Testis (tissue), 5 donors: Measurements from ENCODE around the gene CFAP44. TPM values are rescaled to one million over a fixed set of nuclear protein-coding genes. Genes with fewer than 3 reads are reported as not detected.
"Not testable (repeated sequence)": the region's sequence is repeated elsewhere in the genome, so short reads cannot be mapped to it uniquely, and the experiment has no call there.

ENCODE experiments used
- DNase-seq: peaks from one replicate; pipeline ENCODE4 v3.0.0-alpha.2; 2019
- H3K27ac ChIP-seq, 2 donors: fragments of 200-600 bp; sonication (generic); one replicate each; pipeline ENCODE4 v1.5.1; 2019
- H3K27me3 ChIP-seq: fragments of 200-600 bp; sonication (generic); one replicate; pipeline ENCODE4 v1.5.1; 2019
- H3K36me3 ChIP-seq: fragments of 200-600 bp; sonication (generic); one replicate; pipeline ENCODE4 v1.5.1; 2017; ENCODE audit warnings: low read depth; ENCODE audit errors: missing control alignments
- H3K4me1 ChIP-seq: fragments of 200-600 bp; sonication (generic); one replicate; pipeline ENCODE4 v1.5.1; 2019
- H3K4me3 ChIP-seq, 2 donors: fragments of 200-600 bp; sonication (generic); one replicate each; pipeline ENCODE4 v1.5.1; 2017 to 2019
- H3K9me3 ChIP-seq: fragments of 200-600 bp; sonication (generic); one replicate; pipeline ENCODE4 v1.5.1; 2017
- POLR2A ChIP-seq: fragments of 450-650 bp; IDR thresholded peaks from one replicate; pipeline ENCODE4 v1.6.1; 2017; ENCODE audit warnings: antibody characterized with exemption, mild to moderate bottlenecking, moderate library complexity
- WGBS, 2 donors: methylation state at CpG; one replicate each; pipeline ENCODE4 v1.1.5; 2018; 5-methylcytosine and 5-hydroxymethylcytosine counted together
- intact Hi-C: fragments of 100-400 bp; cut with DNase I; formaldehyde crosslinking; loops from one replicate; pipeline ENCODE4 v1.15.1; 2023; ENCODE audit warnings: low total_unique reads
- long read RNA-seq, 2 donors: transcript quantifications; one replicate each; lab custom pipeline, GENCODE V29; 2026
- polyA plus RNA-seq: library from polyadenylated mRNA; stranded (reverse); fragments of 350-450 nt; fragmentation: Illumina TruSeq; extraction: RNeasy Lipid Tissue Mini Kit (QIAGEN cat#74804); gene quantifications from one replicate; pipeline ENCODE4 v1.2.3, GENCODE V29; 2014; ENCODE audit warnings: low read depth, low replicate concordance; ENCODE audit not compliant: insufficient read depth
- total RNA-seq, 2 donors: library from RNA; depleted of rRNA; stranded (reverse); fragments of >200 nt; gene quantifications; one replicate each; pipeline ENCODE4 v1.2.3, GENCODE V29; 2016
- TF ChIP-seq, protein P1 (sequence below), 3 experiments: fragments of 450-650 bp in 2 of 3; fragments of 200-600 bp in 1 of 3; sonication (generic) in 1 of 3; IDR thresholded peaks; one replicate each; pipeline ENCODE4 v1.5.1; 2016 to 2019; ENCODE audit warnings: antibody characterized with exemption in 3 of 3, mild to moderate bottlenecking in 2 of 3, moderate library complexity in 1 of 3

The CFAP44 gene, protein sequence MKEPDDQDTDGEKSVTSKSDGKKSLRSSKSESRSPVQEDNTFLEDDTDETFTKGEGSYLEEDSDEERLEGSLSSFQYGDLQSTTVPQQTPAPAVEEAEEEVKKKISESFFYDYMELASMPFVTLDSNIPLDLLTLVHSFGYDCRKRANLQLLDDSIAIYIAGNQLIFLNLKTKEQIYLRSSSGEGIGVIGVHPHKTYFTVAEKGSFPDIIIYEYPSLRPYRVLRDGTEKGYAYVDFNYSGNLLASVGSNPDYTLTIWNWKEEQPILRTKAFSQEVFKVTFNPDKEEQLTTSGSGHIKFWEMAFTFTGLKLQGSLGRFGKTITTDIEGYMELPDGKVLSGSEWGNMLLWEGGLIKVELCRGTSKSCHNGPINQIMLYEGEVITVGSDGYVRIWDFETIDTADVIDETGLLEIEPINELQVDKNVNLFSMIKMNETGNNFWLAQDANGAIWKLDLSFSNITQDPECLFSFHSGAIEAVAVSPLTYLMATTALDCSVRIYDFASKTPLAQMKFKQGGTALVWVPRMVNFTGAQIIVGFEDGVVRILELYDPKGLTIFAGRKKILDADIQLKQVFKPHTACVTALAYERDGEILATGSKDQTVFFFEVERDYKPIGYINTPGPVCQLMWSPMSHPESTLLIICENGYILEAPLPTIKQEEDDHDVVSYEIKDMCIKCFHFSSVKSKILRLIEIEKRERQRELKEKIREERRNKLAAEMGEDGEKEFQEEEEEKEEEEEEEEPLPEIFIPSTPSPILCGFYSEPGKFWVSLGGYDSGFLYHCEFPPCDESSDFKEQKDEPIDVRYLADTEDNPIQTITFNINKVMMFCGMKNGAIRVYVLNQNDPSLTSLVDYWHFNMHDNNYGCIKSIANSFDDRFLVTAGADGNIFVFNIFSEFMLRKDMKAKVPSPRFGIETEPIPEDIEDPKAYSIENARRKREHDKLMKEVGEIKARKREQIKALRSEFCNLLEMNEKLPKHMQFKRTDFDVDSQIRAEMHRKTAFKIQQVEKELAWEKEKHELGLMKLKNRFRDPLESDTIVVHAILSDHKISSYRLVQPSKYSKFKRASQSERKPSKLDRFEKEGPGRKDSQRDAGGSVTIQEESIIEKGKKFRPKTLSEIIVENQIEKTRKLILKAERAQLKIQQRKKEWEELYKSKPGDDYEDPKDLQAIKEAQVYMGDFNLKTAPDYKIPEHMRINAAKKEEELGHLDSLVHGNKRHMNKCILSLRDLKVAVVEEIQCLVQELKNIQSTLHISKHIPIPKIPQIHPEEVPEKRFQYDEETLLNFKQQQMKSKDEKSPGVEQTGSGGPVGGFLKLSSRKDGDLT (N-terminal part only)
- total RNA-seq (10 to 100 TPM; 17.2 to 23.0 TPM), polyA plus RNA-seq (14.1 TPM)
- long read RNA-seq, donor 1, result 0 reads
- long read RNA-seq, donor 2, result 0 reads

DNA sequence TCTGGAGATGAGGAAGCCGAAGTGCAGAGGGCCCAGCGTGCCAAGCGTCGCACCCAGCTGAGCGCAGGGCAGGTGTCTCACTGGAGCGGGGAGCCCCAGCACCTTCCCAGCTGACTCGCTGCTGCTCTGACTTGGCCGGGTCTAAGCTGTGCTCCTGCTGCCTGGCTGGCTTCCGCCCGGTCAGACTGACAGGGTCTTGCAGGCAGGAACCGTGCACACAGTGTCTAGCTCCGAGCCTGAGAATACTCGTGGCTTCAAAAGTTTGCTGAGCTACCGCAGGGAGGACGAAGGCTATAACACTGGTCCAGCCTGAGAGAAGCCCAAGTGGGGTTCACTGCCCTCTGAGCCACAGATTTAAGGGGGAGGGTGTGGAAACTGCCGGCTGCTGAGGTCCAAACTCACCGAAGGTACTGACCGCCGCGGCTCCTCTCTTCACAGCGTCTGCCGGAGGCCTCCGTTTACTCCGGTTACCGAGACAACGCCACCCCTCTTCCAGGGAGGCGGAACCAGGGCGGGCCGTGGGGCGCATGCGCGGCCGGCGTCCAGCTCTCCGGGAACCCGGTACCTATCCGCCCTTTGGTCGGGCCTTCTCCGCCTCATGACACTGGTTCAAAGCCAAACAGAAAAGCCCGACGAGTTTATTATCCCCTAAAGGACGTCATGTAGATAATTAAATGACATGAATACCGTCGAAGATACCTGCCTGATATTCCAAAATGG lies at the start of gene CFAP44:
Gene CFAP44, minus strand, starts transcription at position 443 of the 720 bp plus-strand sequence. CDS start 7,829 bp downstream, outside the sequence.
- Histone ChIP-seq H3K36me3 (no peaks in the 10 kb centered on the region), H3K27me3 (no peaks in the 10 kb centered on the region), H3K4me1 (no peaks in the 10 kb centered on the region), H3K27ac (no peak within 1 kb of the TSS), H3K9me3 (no peaks in the 10 kb centered on the region), H3K4me3 (peak within 1 kb of the TSS; percentile 36 to 61)
- DNase-seq, result peak; percentile 80
- intact Hi-C loops, result no loop called here
- no peak for TF ChIP-seq POLR2A
- TF ChIP-seq, protein P1, sequence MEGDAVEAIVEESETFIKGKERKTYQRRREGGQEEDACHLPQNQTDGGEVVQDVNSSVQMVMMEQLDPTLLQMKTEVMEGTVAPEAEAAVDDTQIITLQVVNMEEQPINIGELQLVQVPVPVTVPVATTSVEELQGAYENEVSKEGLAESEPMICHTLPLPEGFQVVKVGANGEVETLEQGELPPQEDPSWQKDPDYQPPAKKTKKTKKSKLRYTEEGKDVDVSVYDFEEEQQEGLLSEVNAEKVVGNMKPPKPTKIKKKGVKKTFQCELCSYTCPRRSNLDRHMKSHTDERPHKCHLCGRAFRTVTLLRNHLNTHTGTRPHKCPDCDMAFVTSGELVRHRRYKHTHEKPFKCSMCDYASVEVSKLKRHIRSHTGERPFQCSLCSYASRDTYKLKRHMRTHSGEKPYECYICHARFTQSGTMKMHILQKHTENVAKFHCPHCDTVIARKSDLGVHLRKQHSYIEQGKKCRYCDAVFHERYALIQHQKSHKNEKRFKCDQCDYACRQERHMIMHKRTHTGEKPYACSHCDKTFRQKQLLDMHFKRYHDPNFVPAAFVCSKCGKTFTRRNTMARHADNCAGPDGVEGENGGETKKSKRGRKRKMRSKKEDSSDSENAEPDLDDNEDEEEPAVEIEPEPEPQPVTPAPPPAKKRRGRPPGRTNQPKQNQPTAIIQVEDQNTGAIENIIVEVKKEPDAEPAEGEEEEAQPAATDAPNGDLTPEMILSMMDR (IDR thresholded peaks at IDR 0.05), result no peak
- 28 to 35% methylated on average over 26 to 44 of the region's 44 CpGs for WGBS, 2 donors

DNA sequence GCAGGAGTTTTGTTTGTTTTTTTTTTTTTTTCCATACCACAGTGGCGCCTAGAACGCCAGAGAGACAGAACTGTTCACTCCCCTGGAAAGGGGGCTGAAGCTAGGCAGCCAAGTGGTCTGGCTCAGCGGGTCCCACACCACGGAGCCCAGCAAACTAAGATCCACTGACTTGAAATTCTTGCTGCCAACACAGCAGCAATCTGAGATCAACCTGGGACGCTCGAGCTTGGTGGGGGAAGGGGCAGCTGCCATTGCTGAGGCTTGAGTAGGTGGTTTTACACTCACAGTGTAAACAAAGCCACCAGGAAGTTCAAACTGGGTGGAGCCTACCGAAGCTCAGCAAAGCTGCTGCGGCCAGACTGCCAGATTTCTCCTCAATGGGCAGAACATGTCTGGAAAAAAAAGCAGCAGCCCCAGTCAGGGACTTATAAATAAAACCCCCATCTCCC lies 43.9 kb upstream of the CFAP44 start:
- no peak for DNase-seq
- no peak for TF ChIP-seq POLR2A
- TF ChIP-seq, protein P1 (IDR thresholded peaks at IDR 0.05), result no peak
- intact Hi-C loops, result no loop called here
- no peaks in the 10 kb centered on the region for H3K36me3 ChIP-seq
- H3K4me1 ChIP-seq, result no peaks in the 10 kb centered on the region
- H3K9me3 ChIP-seq, result no peaks in the 10 kb centered on the region
- no peak overlapping the region for H3K4me3 ChIP-seq
- 87% methylated on average over 6 to 8 of the region's 8 CpGs for WGBS, 2 donors
- H3K27ac ChIP-seq, result no peak overlapping the region
- H3K27me3 ChIP-seq, result no peaks in the 10 kb centered on the region

DNA sequence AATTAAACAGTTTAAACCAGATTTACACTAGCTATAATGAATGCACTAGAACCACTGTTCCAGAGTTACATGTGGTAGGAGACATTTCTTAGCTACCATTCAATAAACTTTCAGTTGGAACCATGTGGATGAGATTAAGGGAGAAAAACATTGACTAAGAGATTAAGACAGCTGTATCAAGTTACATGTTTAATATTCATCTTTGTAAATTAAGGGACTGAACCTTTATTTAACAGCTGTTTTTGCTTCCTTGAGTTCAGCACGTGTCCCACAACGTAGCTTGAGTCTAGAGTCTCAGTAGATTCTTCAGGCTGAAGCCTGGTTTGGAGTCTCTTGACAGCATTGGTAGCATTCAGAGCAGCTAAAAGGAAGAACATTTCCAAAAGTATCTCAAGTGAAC lies 27.2 kb upstream of the CFAP44 start:
- no peak for DNase-seq
- H3K36me3 ChIP-seq, result no peaks in the 10 kb centered on the region
- intact Hi-C loops, result no loop called here
- H3K4me3 ChIP-seq, result no peak overlapping the region
- TF ChIP-seq, protein P1 (IDR thresholded peaks at IDR 0.05), result no peak
- no peak for TF ChIP-seq POLR2A
- no peaks in the 10 kb centered on the region for H3K4me1 ChIP-seq
- H3K27me3 ChIP-seq, result no peaks in the 10 kb centered on the region
- no peaks in the 10 kb centered on the region for H3K9me3 ChIP-seq
- H3K27ac ChIP-seq, result no peak overlapping the region
- WGBS, 2 donors, result 69 to 85% methylated on average over 2 of the region's 2 CpGs

DNA sequence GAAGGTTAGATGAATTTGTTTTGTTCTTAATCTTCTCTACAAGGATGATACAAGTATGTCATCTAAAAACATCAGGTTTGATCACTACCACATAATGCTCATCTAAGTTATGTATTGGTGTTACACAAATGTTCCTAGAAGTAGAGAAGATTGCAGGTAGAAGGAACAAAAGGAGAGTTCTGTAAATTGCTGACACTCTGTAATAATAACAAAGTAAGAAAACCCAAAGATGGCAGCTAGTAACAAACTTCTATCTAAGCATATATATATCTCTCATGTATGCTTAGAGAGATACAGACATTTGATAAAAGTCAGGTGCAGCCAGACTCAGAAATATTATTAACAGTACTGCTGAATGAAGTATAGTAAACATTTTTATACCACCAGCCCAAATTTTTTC lies 20.2 kb upstream of the CFAP44 start:
- H3K4me3 ChIP-seq, result no peak overlapping the region
- H3K27ac ChIP-seq, result no peak overlapping the region
- DNase-seq, result no peak
- H3K36me3 ChIP-seq, result no peaks in the 10 kb centered on the region
- H3K27me3 ChIP-seq, result no peaks in the 10 kb centered on the region
- TF ChIP-seq, protein P1 (IDR thresholded peaks at IDR 0.05), result no peak
- no peak for TF ChIP-seq POLR2A
- H3K9me3 ChIP-seq, result no peaks in the 10 kb centered on the region
- no peaks in the 10 kb centered on the region for H3K4me1 ChIP-seq
- intact Hi-C loops, result no loop called here

DNA sequence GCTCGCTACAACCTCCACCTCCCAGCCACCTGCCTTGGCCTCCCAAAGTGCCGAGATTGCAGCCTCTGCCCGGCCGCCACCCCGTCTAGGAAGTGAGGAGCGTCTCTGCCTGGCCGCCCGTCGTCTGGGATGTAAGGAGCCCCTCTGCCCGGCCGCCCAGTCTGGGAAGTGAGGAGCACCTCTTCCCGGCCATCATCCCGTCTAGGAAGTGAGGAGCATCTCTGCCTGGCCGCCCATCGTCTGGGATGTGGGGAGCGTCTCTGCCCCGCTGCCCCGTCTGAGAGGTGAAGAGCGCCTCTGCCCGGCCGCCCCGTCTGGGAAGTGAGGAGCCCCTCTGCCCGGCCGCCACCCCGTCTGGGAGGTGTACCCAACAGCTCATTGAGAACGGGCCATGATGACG lies 17.3 kb upstream of the CFAP44 start:
- H3K27ac ChIP-seq, DNase-seq, H3K4me1 ChIP-seq, intact Hi-C loops, H3K9me3 ChIP-seq, H3K27me3 ChIP-seq, H3K36me3 ChIP-seq, H3K4me3 ChIP-seq: not testable (repeated sequence)
- 95 to 96% methylated on average over 13 to 23 of the region's 27 CpGs for WGBS, 2 donors
